NCI-H2081 (cell line): Measurements from ENCODE around the gene TBC1D17.

Source experiments
- DNase-seq, 2 experiments: peaks; one replicate each; lab custom pipeline; 2025; lab: John Stamatoyannopoulos, UW

Gene TBC1D17

GRCh38 chr19:49861541-49862378 is 15.7 kb upstream of the TBC1D17 start:
- DNase-seq: no peak

GRCh38 chr19:49862391-49863253 is 14.9 kb upstream of the TBC1D17 start:
- DNase-seq: no peak

GRCh38 chr19:49863254-49863934 is 14.1 kb upstream of the TBC1D17 start:
- DNase-seq: no peak

- DNase-seq: no peak
These were observed 13.6 kb upstream of the TBC1D17 start for GRCh38 chr19:49863935-49864320.

GRCh38 chr19:49864890-49865289 is 12.6 kb upstream of the TBC1D17 start:
- DNase-seq: no peak

GRCh38 chr19:49866933-49867782 is 10.3 kb upstream of the TBC1D17 start, which contains the start of gene PNKP:
PNKP (minus strand) TSS chr19:49867576; CDS start chr19:49867204, 372 bp downstream.
- DNase-seq: peak; percentile 81 to 89

- DNase-seq: peak; percentile 84 to 86
These were observed 8.5 kb upstream of the TBC1D17 start for GRCh38 chr19:49869009-49869483.

GRCh38 chr19:49869484-49870308 is 7.8 kb upstream of the TBC1D17 start:
- DNase-seq: peak; percentile 99 to 100

- DNase-seq: no peak
These were observed 7.1 kb upstream of the TBC1D17 start for GRCh38 chr19:49870309-49870901.

GRCh38 chr19:49871349-49871985 is 6.0 kb upstream of the TBC1D17 start:
- DNase-seq: no peak

GRCh38 chr19:49872245-49873128 is 5.0 kb upstream of the TBC1D17 start:
- no peak for DNase-seq

- no peak for DNase-seq
These were observed 4.4 kb upstream of the TBC1D17 start for GRCh38 chr19:49873129-49873521.

GRCh38 chr19:49873834-49874233 is 3.7 kb upstream of the TBC1D17 start:
- DNase-seq: no peak

GRCh38 chr19:49874503-49875157 is 2.9 kb upstream of the TBC1D17 start:
- DNase-seq: no peak

GRCh38 chr19:49875177-49875576 is 2.3 kb upstream of the TBC1D17 start:
- DNase-seq: no peak

- peak; percentile 18 to 33 for DNase-seq
These were observed 1.6 kb upstream of the TBC1D17 start for GRCh38 chr19:49875857-49876421.

GRCh38 chr19:49876422-49877019 is 981 bp upstream of the TBC1D17 start:
- DNase-seq: peak; percentile 97
